Measurements from ENCODE around the gene MLLT6.

GRCh38 chr17:38746004-38746848 is 41.2 kb downstream of the MLLT6 start:
- TF ChIP-seq, protein P1, sequence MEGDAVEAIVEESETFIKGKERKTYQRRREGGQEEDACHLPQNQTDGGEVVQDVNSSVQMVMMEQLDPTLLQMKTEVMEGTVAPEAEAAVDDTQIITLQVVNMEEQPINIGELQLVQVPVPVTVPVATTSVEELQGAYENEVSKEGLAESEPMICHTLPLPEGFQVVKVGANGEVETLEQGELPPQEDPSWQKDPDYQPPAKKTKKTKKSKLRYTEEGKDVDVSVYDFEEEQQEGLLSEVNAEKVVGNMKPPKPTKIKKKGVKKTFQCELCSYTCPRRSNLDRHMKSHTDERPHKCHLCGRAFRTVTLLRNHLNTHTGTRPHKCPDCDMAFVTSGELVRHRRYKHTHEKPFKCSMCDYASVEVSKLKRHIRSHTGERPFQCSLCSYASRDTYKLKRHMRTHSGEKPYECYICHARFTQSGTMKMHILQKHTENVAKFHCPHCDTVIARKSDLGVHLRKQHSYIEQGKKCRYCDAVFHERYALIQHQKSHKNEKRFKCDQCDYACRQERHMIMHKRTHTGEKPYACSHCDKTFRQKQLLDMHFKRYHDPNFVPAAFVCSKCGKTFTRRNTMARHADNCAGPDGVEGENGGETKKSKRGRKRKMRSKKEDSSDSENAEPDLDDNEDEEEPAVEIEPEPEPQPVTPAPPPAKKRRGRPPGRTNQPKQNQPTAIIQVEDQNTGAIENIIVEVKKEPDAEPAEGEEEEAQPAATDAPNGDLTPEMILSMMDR (IDR thresholded peaks at IDR 0.05), result no peak
- TF ChIP-seq POLR2A (IDR thresholded peaks at IDR 0.05), result no peak
- no peak for TF ChIP-seq POLR2AphosphoS5 (IDR thresholded peaks at IDR 0.05)
